Ovary (tissue), 9 donors: Measurements from ENCODE around the gene KL. TPM values are rescaled to one million over a fixed set of nuclear protein-coding genes. Genes with fewer than 3 reads are reported as not detected.

Experiments used
- DNase-seq, 5 donors: peaks; one replicate each; pipeline ENCODE4 v3.0.0-alpha.2; 2019 to 2020
- H3K27ac ChIP-seq, 2 donors: fragments of 200-600 bp; one replicate each; pipeline versions ENCODE4 v1.5.1 to v1.8.0; 2019 to 2022
- H3K27me3 ChIP-seq: fragments of 200-600 bp; one replicate; pipeline ENCODE4 v1.8.0; 2022
- H3K36me3 ChIP-seq: fragments of 200-600 bp; sonication (generic); one replicate; pipeline ENCODE4 v1.5.1; 2019
- H3K4me1 ChIP-seq: one replicate; pipeline ENCODE4 v1.8.1; 2013; ENCODE audit warnings: mild to moderate bottlenecking, moderate library complexity; ENCODE audit not compliant: insufficient read depth
- H3K4me3 ChIP-seq: fragments of 200-600 bp; sonication (generic); one replicate; pipeline ENCODE4 v1.5.1; 2017
- H3K9me3 ChIP-seq, 2 donors: fragments of 200-600 bp in 1 of 2; sonication (generic) in 1 of 2; one replicate each; pipeline versions ENCODE4 v1.5.1 to v1.8.1; 2013 to 2019; ENCODE audit warnings: mild to moderate bottlenecking in 1 of 2, moderate library complexity in 1 of 2
- EP300 ChIP-seq: sonication (generic); formaldehyde crosslinking; IDR thresholded peaks from one replicate; pipeline ENCODE4 v1.6.1; 2017; ENCODE audit warnings: antibody characterized with exemption
- POLR2A ChIP-seq: fragments of 450-650 bp; IDR thresholded peaks from one replicate; pipeline ENCODE4 v1.6.1; 2017; ENCODE audit warnings: antibody characterized with exemption, mild to moderate bottlenecking, moderate library complexity
- WGBS, 3 donors: extraction: QIAGEN DNeasy Blood & Tissue Kit in 1 of 3; methylation state at CpG; one replicate each; pipeline versions ENCODE4 v1.1.5 to v1.1.7; 2013 to 2017; 5-methylcytosine and 5-hydroxymethylcytosine counted together
- intact Hi-C, 4 donors: fragments of 100-400 bp; cut with DNase I; formaldehyde crosslinking; loops; one replicate each; pipeline versions ENCODE4 v1.11.0 to v1.15.1; 2022 to 2023
- polyA plus RNA-seq, 2 donors: library from polyadenylated mRNA; stranded (reverse); fragments of 200-250 nt in 1 of 2; fragments of 350-450 nt in 1 of 2; fragmentation: Illumina TruSeq in 1 of 2; extraction: RNeasy Lipid Tissue Mini Kit (QIAGEN cat#74804) in 1 of 2; gene quantifications; one replicate each; pipeline ENCODE4 v1.2.3, GENCODE V29; 2013 to 2014
- total RNA-seq, 7 donors: library from RNA; depleted of rRNA in 2 of 7; stranded (reverse); fragments of >200 nt in 2 of 7; fragmentation: NEBNext Ultra II Directional in 3 of 7; extraction: Animal tissue kit (Norgen Biotek cat#: 25700) in 3 of 7; gene quantifications; one replicate each; pipeline versions ENCODE4 v1.1.0 to v1.2.4, GENCODE V29; 2016 to 2023
- TF ChIP-seq, protein P1 (sequence below), 3 donors: fragments of 450-650 bp in 2 of 3; fragments of 200-600 bp in 1 of 3; IDR thresholded peaks; one replicate each; pipeline versions ENCODE4 v1.5.1 to v1.8.0; 2016 to 2022; ENCODE audit warnings: antibody characterized with exemption in 3 of 3, mild to moderate bottlenecking in 1 of 3
- donor health status: DM: no; HTN: no; CAD: no; lungs with moderate emphysema.
- donor health status: DM: no; HTN: no; CAD: no.
- donor health status: Bipolar disorder and iron deficiency.
- donor health status: DM: yes; HTN: yes; CAD: no.
- donor health status: DM: no; HTN: no; CAD: no.
- donor health status: DM: yes; HTN: yes; CAD: no.

Gene KL
- total and polyA plus RNA-seq, 9 donors: 0.24 to 1.3 (median 0.55) TPM

DNA sequence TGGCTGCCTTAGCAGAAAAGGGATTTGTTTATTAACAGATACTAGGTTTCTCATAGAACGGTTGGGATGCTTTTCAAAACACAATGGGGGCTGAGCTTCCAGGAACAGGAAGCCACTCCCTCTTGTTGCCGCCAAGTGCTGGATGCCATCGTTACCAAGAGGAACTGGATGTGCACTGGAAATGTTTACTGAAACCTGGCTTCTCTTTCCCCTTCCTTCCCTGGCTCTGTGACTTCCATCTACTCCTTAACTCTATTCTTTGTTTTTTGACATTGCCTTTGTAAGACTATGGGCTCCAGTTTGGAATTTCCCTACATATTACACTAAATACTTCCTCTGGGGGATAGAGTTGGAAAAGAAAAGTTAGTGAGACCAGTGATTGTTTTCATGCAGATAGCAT is 11.7 kb upstream of the KL start:
- H3K9me3 ChIP-seq: no peaks in the 10 kb centered on the region
- H3K36me3 ChIP-seq: no peaks in the 10 kb centered on the region
- H3K4me3 ChIP-seq: no peak overlapping the region
- 28 to 31% (median 31%) methylated on average over 3 of the region's 3 CpGs for WGBS, 3 donors
- no peak for TF ChIP-seq POLR2A
- TF ChIP-seq, protein P1, sequence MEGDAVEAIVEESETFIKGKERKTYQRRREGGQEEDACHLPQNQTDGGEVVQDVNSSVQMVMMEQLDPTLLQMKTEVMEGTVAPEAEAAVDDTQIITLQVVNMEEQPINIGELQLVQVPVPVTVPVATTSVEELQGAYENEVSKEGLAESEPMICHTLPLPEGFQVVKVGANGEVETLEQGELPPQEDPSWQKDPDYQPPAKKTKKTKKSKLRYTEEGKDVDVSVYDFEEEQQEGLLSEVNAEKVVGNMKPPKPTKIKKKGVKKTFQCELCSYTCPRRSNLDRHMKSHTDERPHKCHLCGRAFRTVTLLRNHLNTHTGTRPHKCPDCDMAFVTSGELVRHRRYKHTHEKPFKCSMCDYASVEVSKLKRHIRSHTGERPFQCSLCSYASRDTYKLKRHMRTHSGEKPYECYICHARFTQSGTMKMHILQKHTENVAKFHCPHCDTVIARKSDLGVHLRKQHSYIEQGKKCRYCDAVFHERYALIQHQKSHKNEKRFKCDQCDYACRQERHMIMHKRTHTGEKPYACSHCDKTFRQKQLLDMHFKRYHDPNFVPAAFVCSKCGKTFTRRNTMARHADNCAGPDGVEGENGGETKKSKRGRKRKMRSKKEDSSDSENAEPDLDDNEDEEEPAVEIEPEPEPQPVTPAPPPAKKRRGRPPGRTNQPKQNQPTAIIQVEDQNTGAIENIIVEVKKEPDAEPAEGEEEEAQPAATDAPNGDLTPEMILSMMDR (IDR thresholded peaks at IDR 0.05): no peak
- no peak for TF ChIP-seq EP300
- DNase-seq: no peak
- intact Hi-C loops: no loop called here
- no peaks in the 10 kb centered on the region for H3K27me3 ChIP-seq
- no peak overlapping the region for H3K27ac ChIP-seq
- H3K4me1 ChIP-seq: no peaks in the 10 kb centered on the region

DNA sequence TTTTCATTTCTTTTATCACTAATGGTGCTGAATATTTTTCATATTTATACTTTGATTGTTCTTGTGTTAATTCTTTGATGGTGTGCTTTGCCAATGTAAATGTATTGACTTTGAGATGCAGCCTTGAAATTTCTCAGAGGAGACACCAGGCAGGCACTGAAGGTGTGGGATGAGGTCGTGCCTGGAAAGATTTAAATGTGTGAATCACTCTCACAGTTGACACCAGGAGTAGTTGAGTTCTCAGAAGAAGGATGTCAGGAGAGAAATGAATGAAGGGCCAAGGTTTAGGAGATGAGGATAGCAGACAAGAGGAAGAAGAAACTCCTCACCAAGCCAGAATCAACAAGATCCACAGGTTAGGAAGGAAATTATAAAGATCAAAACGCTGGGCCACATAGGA is 10.1 kb upstream of the KL start:
- Histone ChIP-seq H3K27me3 (no peaks in the 10 kb centered on the region), H3K4me1 (no peaks in the 10 kb centered on the region), H3K36me3 (no peaks in the 10 kb centered on the region), H3K27ac (no peak overlapping the region), H3K9me3 (no peaks in the 10 kb centered on the region), H3K4me3 (no peak overlapping the region)
- TF ChIP-seq, protein P1 (IDR thresholded peaks at IDR 0.05): no peak
- no peak for TF ChIP-seq POLR2A
- TF ChIP-seq EP300: no peak
- DNase-seq: no peak
- 69 to 74% (median 74%) methylated on average over 2 of the region's 2 CpGs for WGBS, 3 donors
- intact Hi-C loops: no loop called here

DNA sequence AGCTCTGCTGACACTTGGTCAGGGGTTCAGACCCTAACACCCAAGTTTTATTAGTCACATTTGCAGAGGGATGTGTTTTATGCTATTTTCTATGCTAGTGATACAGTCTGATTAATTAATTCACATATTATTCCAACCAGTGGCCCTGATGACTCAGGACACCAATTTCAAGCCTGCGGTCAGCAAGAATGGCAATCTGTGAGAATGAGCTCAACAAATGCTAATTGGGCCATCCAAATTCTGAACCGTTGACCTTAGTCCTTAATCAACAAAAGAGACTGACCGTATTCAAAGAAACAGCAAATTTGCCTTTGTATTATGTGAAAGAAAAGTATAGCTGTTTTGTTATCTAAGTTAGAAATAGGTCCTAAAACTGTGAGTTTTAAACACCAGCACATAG is 9.6 kb upstream of the KL start:
- H3K27me3 ChIP-seq: no peaks in the 10 kb centered on the region
- no peak overlapping the region for H3K4me3 ChIP-seq
- no peaks in the 10 kb centered on the region for H3K4me1 ChIP-seq
- H3K27ac ChIP-seq: no peak overlapping the region
- intact Hi-C loops: no loop called here
- no peak for DNase-seq
- WGBS, 3 donors: 88 to 92% (median 92%) methylated on average over 3 of the region's 3 CpGs
- H3K36me3 ChIP-seq: no peaks in the 10 kb centered on the region
- TF ChIP-seq, protein P1 (IDR thresholded peaks at IDR 0.05): no peak
- TF ChIP-seq EP300 (no peak), POLR2A (no peak)
- H3K9me3 ChIP-seq: no peaks in the 10 kb centered on the region

DNA sequence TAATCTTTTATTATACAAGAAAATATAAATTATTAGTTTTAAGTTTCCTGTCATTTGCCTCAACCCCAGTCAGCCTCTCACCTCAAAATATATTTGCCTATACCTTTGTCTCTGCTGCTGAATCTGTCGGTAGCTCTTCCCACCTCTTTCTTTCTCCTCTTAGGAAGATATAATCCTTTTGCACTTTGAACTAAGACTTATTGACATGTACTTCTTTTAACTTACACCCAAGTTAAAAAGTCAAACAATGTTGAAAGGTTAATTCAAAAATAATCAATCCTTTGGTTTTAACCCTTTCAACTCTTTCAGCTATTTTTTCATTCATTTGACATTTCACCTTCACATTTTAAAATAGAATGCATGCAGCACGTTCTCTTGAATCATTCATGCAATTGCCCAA is 9.0 kb upstream of the KL start:
- no peak for DNase-seq
- intact Hi-C loops: no loop called here
- Histone ChIP-seq H3K27me3 (no peaks in the 10 kb centered on the region), H3K27ac (no peak overlapping the region), H3K4me3 (no peak overlapping the region), H3K4me1 (no peaks in the 10 kb centered on the region), H3K36me3 (no peaks in the 10 kb centered on the region), H3K9me3 (no peaks in the 10 kb centered on the region)
- 91 to 97% (median 96%) methylated on average over 2 of the region's 2 CpGs for WGBS, 3 donors
- TF ChIP-seq, protein P1 (IDR thresholded peaks at IDR 0.05): no peak
- no peak for TF ChIP-seq POLR2A

DNA sequence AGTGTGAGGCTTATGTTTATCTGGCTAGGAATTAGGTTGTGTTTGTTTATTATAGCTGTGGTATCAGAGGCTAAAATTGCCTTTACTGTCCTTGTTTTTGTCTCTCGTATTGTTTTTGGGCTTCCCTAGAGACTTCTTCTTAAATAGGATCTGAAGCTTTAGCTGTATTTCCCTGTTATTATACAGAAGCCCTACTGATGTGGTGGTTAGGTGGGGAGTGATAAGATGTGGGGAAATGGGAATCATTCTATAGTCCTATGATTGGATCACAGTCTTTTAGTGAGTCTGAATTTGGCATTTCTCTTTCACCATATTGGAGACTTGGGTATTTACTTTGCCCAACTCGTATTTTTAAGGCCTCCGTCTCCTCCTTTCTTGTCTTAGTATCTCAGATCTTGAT is 8.3 kb upstream of the KL start:
- no peaks in the 10 kb centered on the region for H3K27me3 ChIP-seq
- WGBS, 3 donors: 94 to 99% (median 95%) methylated on average over 3 of the region's 3 CpGs

More for the DNA sequence above, 8.3 kb upstream of the KL start:
- Histone ChIP-seq H3K4me3 (no peak overlapping the region), H3K36me3 (no peaks in the 10 kb centered on the region), H3K9me3 (no peaks in the 10 kb centered on the region), H3K27ac (no peak overlapping the region), H3K4me1 (no peaks in the 10 kb centered on the region)
- DNase-seq: no peak
- TF ChIP-seq POLR2A (no peak), EP300 (no peak)
- TF ChIP-seq, protein P1 (IDR thresholded peaks at IDR 0.05): no peak
- intact Hi-C loops: no loop called here
